CD4-positive, alpha-beta memory T cell (primary cell): ENCODE measurements around the gene CACNA1S. TPM values are rescaled to one million over a fixed set of nuclear protein-coding genes. Genes with fewer than 3 reads are reported as not detected.

Source experiments
- CTCF ChIA-PET: fragments of 350-600 bp; sonication (Branson Sonifier 250); formaldehyde crosslinking; loops from one replicate; lab custom pipeline; 2021; ENCODE audit warnings: inconsistent platforms; ENCODE audit not compliant: partially characterized antibody; lab: Charles Lee
- POLR2A ChIA-PET: fragments of 350-600 bp; sonication (Branson Sonifier 250); formaldehyde crosslinking; loops from one replicate; lab custom pipeline; 2021; ENCODE audit not compliant: partially characterized antibody; lab: Charles Lee
- DNase-seq, 5 donors: peaks; one replicate each; pipeline versions ENCODE4 v3.0.0 to v3.0.0-alpha.2; 2020 to 2022; ENCODE audit warnings: mixed read lengths in 1 of 5
- H3K27ac ChIP-seq: one replicate; pipeline ENCODE4 v1.7.0; 2013; ENCODE audit warnings: low read depth, low read length
- H3K27me3 ChIP-seq: 2 replicates; pipeline ENCODE4 v1.7.0; 2013; ENCODE audit warnings: mild to moderate bottlenecking, low read length, moderate library complexity; ENCODE audit not compliant: insufficient read depth
- H3K36me3 ChIP-seq: 2 replicates; pipeline ENCODE4 v1.7.0; 2013; ENCODE audit warnings: mild to moderate bottlenecking, low read length, moderate library complexity; ENCODE audit not compliant: insufficient read depth
- H3K4me1 ChIP-seq: 2 replicates; pipeline ENCODE4 v1.7.0; 2013; ENCODE audit warnings: mild to moderate bottlenecking, low read length, moderate library complexity; ENCODE audit not compliant: insufficient read depth
- H3K4me3 ChIP-seq, 2 donors: one replicate each; pipeline ENCODE4 v1.7.0; 2013; ENCODE audit warnings: low read length in 2 of 2, mild to moderate bottlenecking in 1 of 2
- H3K9me3 ChIP-seq, 2 donors: one replicate each; pipeline ENCODE4 v1.7.0; 2013; ENCODE audit warnings: low read length in 2 of 2, control low read depth in 1 of 2; ENCODE audit not compliant: control insufficient read depth in 1 of 2
- H3K27ac Mint-ChIP-seq, 7 donors: one replicate each; pipeline ENCODE4 v1.8.0; 2020 to 2021; ENCODE audit warnings: mixed read lengths in 7 of 7, mild to moderate bottlenecking in 6 of 7, inconsistent platforms in 3 of 7, moderate library complexity in 3 of 7
- H3K27me3 Mint-ChIP-seq, 2 donors: one replicate each; pipeline ENCODE4 v1.8.0; 2020 to 2021; ENCODE audit warnings: mixed read lengths in 2 of 2
- H3K36me3 Mint-ChIP-seq, 2 donors: one replicate each; pipeline ENCODE4 v1.8.0; 2020 to 2021; ENCODE audit warnings: mixed read lengths in 2 of 2, inconsistent platforms in 1 of 2, mild to moderate bottlenecking in 1 of 2
- H3K4me1 Mint-ChIP-seq, 4 donors: one replicate each; pipeline ENCODE4 v1.8.0; 2020 to 2021; ENCODE audit warnings: mixed read lengths in 4 of 4, mild to moderate bottlenecking in 1 of 4
- H3K4me3 Mint-ChIP-seq, 8 donors: one replicate each; pipeline ENCODE4 v1.8.0; 2020 to 2021; ENCODE audit warnings: mixed read lengths in 8 of 8, mild to moderate bottlenecking in 7 of 8, moderate library complexity in 6 of 8, inconsistent platforms in 3 of 8
- H3K9me3 Mint-ChIP-seq, 8 donors: one replicate each; pipeline ENCODE4 v1.8.0; 2020 to 2021; ENCODE audit warnings: mixed read lengths in 8 of 8, mild to moderate bottlenecking in 5 of 8, inconsistent platforms in 3 of 8, moderate library complexity in 1 of 8
- intact Hi-C: fragments of 100-400 bp; cut with micrococcal nuclease; formaldehyde crosslinking; loops from one replicate; pipeline ENCODE4 v1.15.1; 2023
- polyA plus RNA-seq, 2 donors: library from polyadenylated mRNA; unstranded; fragments of 300-500 nt; fragmentation: Illumina TruSeq; gene quantifications; one replicate each; pipeline ENCODE4 v1.2.3, GENCODE V29; 2021
- total RNA-seq, 2 experiments: library from RNA; stranded (reverse); gene quantifications; one replicate each; pipeline ENCODE4 v1.2.3, GENCODE V29; 2021

Gene CACNA1S
- total and polyA plus RNA-seq, 4 experiments from 2014 or later: not detected

- Histone ChIP-seq H3K27ac (no peak overlapping the region), H3K36me3 (no peaks in the 10 kb centered on the region), H3K9me3 (no peaks in the 10 kb centered on the region), H3K4me3 (no peak overlapping the region), H3K27me3 (no peaks in the 10 kb centered on the region), H3K4me1 (peaks cover 4% of the 10 kb centered on the region)
- H3K27ac Mint-ChIP-seq: no peak overlapping the region
- intact Hi-C loops: no loop called here
- no peak overlapping the region for H3K4me3 Mint-ChIP-seq
- peaks cover 0 to 2% (median 0%) of the 10 kb centered on the region in 8 donors for H3K9me3 Mint-ChIP-seq
- H3K27me3 Mint-ChIP-seq: peaks cover 0 to 2% of the 10 kb centered on the region in 2 donors
- DNase-seq: no peak
- ChIA-PET POLR2A (no interaction called here), CTCF (interaction anchor here (0.8 kb wide), 1 partner anchor 19 kb away, joined by 3 read pairs; no protein-coding TSS in a partner anchor)
- H3K36me3 Mint-ChIP-seq: no peaks in the 10 kb centered on the region
- H3K4me1 Mint-ChIP-seq: peaks cover 0 to 10% (median 7%) of the 10 kb centered on the region in 4 donors
These were observed 50.3 kb downstream of the CACNA1S start for GRCh38 chr1:201061886-201062285.

- no peak for DNase-seq
- H3K36me3 ChIP-seq: no peaks in the 10 kb centered on the region
- CTCF ChIA-PET: no interaction called here
- POLR2A ChIA-PET: no interaction called here
- H3K4me1 ChIP-seq: peaks cover 4% of the 10 kb centered on the region
- peaks cover 0 to 10% (median 7%) of the 10 kb centered on the region in 4 donors for H3K4me1 Mint-ChIP-seq
- H3K27me3 ChIP-seq: no peaks in the 10 kb centered on the region
- H3K27ac ChIP-seq: no peak overlapping the region
- H3K4me3 ChIP-seq: no peak overlapping the region
- H3K4me3 Mint-ChIP-seq: no peak overlapping the region
- H3K27me3 Mint-ChIP-seq: no peaks in the 10 kb centered on the region
- no peak overlapping the region for H3K27ac Mint-ChIP-seq
- intact Hi-C loops: no loop called here
- H3K9me3 Mint-ChIP-seq: peaks cover 0 to 2% (median 0%) of the 10 kb centered on the region in 8 donors
- H3K9me3 ChIP-seq: no peaks in the 10 kb centered on the region
- H3K36me3 Mint-ChIP-seq: no peaks in the 10 kb centered on the region
These were observed 51.2 kb downstream of the CACNA1S start for GRCh38 chr1:201061049-201061448.

GRCh38 chr1:201060586-201060985 is 51.6 kb downstream of the CACNA1S start:
- H3K4me1 Mint-ChIP-seq: peaks cover 0 to 10% (median 7%) of the 10 kb centered on the region in 4 donors
- CTCF ChIA-PET: no interaction called here
- H3K4me3 ChIP-seq: no peak overlapping the region
- H3K27me3 ChIP-seq: no peaks in the 10 kb centered on the region
- H3K27me3 Mint-ChIP-seq: no peaks in the 10 kb centered on the region
- no peak for DNase-seq
- peaks cover 0 to 2% (median 0%) of the 10 kb centered on the region in 8 donors for H3K9me3 Mint-ChIP-seq
- intact Hi-C loops: no loop called here
- no peak overlapping the region for H3K27ac ChIP-seq
- H3K36me3 Mint-ChIP-seq: no peaks in the 10 kb centered on the region
- no peak overlapping the region for H3K4me3 Mint-ChIP-seq
- peaks cover 4% of the 10 kb centered on the region for H3K4me1 ChIP-seq
- no peaks in the 10 kb centered on the region for H3K36me3 ChIP-seq
- no peaks in the 10 kb centered on the region for H3K9me3 ChIP-seq
- POLR2A ChIA-PET: no interaction called here
- peak overlapping the region in 1 of 7 donors; percentile 31 for H3K27ac Mint-ChIP-seq

- DNase-seq: no peak
- Mint-ChIP-seq H3K36me3 (no peaks in the 10 kb centered on the region), H3K4me1 (peaks cover 0 to 10% (median 7%) of the 10 kb centered on the region in 4 donors), H3K27ac (no peak overlapping the region), H3K9me3 (peaks cover 0 to 2% (median 0%) of the 10 kb centered on the region in 8 donors), H3K27me3 (no peaks in the 10 kb centered on the region), H3K4me3 (no peak overlapping the region)
- CTCF ChIA-PET: interaction anchor here (1.3 kb wide), 1 partner anchor 80 kb away, joined by 4 read pairs; no protein-coding TSS in a partner anchor
- Histone ChIP-seq H3K9me3 (no peaks in the 10 kb centered on the region), H3K4me3 (no peak overlapping the region), H3K36me3 (no peaks in the 10 kb centered on the region), H3K27ac (no peak overlapping the region), H3K27me3 (no peaks in the 10 kb centered on the region), H3K4me1 (peaks cover 4% of the 10 kb centered on the region)
- POLR2A ChIA-PET: no interaction called here
- intact Hi-C loops: no loop called here
These were observed 52.2 kb downstream of the CACNA1S start for GRCh38 chr1:201059871-201060555.

- peaks cover 0 to 2% (median 0%) of the 10 kb centered on the region in 8 donors for H3K9me3 Mint-ChIP-seq
- no peaks in the 10 kb centered on the region for H3K9me3 ChIP-seq
- peaks cover 0 to 10% (median 7%) of the 10 kb centered on the region in 4 donors for H3K4me1 Mint-ChIP-seq
- peaks cover 4% of the 10 kb centered on the region for H3K4me1 ChIP-seq
- H3K4me3 ChIP-seq: no peak overlapping the region
- intact Hi-C loops: no loop called here
- H3K4me3 Mint-ChIP-seq: no peak overlapping the region
- no peak for DNase-seq
- no peaks in the 10 kb centered on the region for H3K36me3 ChIP-seq
- H3K27ac ChIP-seq: no peak overlapping the region
- H3K27ac Mint-ChIP-seq: no peak overlapping the region
- H3K27me3 Mint-ChIP-seq: no peaks in the 10 kb centered on the region
- ChIA-PET POLR2A (no interaction called here), CTCF (interaction anchor here (1.3 to 1.4 kb wide), 2 partner anchors 80 to 88 kb away, joined by 4 to 5 read pairs; no protein-coding TSS in a partner anchor)
- H3K36me3 Mint-ChIP-seq: no peaks in the 10 kb centered on the region
- no peaks in the 10 kb centered on the region for H3K27me3 ChIP-seq
These were observed 52.8 kb downstream of the CACNA1S start for GRCh38 chr1:201059401-201059800.

GRCh38 chr1:201054091-201054543 is 58.1 kb downstream of the CACNA1S start:
- no peaks in the 10 kb centered on the region for H3K9me3 Mint-ChIP-seq
- Histone ChIP-seq H3K4me1 (peaks cover 4% of the 10 kb centered on the region), H3K27ac (no peak overlapping the region), H3K27me3 (no peaks in the 10 kb centered on the region), H3K4me3 (no peak overlapping the region), H3K9me3 (no peaks in the 10 kb centered on the region), H3K36me3 (no peaks in the 10 kb centered on the region)
- H3K4me3 Mint-ChIP-seq: no peak overlapping the region
- DNase-seq: no peak
- peaks cover 0 to 10% (median 7%) of the 10 kb centered on the region in 4 donors for H3K4me1 Mint-ChIP-seq
- CTCF ChIA-PET: no interaction called here
- intact Hi-C loops: no loop called here
- H3K27me3 Mint-ChIP-seq: no peaks in the 10 kb centered on the region
- no peak overlapping the region for H3K27ac Mint-ChIP-seq
- POLR2A ChIA-PET: no interaction called here
- H3K36me3 Mint-ChIP-seq: no peaks in the 10 kb centered on the region

- Histone ChIP-seq H3K4me1 (peaks cover 4% of the 10 kb centered on the region), H3K4me3 (no peak overlapping the region), H3K27me3 (no peaks in the 10 kb centered on the region), H3K27ac (no peak overlapping the region), H3K9me3 (no peaks in the 10 kb centered on the region), H3K36me3 (no peaks in the 10 kb centered on the region)
- Mint-ChIP-seq H3K4me3 (no peak overlapping the region), H3K27me3 (no peaks in the 10 kb centered on the region), H3K27ac (no peak overlapping the region), H3K36me3 (no peaks in the 10 kb centered on the region), H3K4me1 (peaks cover 0 to 10% (median 7%) of the 10 kb centered on the region in 4 donors), H3K9me3 (no peaks in the 10 kb centered on the region)
- ChIA-PET POLR2A (no interaction called here), CTCF (no interaction called here)
- DNase-seq: no peak
- intact Hi-C loops: no loop called here
These were observed 58.9 kb downstream of the CACNA1S start for GRCh38 chr1:201053155-201053860.
